Stimulated activated CD8-positive, alpha-beta memory T cell treated with anti-CD3 and anti-CD28 coated beads, Interleukin-7, amount 100 ng/mL, for 24 hours (primary cell): Measurements from ENCODE around the gene NRAP.

ENCODE experiments used
- DNase-seq: peaks from one replicate; pipeline ENCODE4 v3.0.0-alpha.2; 2020; ENCODE audit warnings: low read depth

The NRAP gene

GRCh38 chr10:113605268-113605978, 58.4 kb downstream of the NRAP start:
- no peak for DNase-seq

DNA sequence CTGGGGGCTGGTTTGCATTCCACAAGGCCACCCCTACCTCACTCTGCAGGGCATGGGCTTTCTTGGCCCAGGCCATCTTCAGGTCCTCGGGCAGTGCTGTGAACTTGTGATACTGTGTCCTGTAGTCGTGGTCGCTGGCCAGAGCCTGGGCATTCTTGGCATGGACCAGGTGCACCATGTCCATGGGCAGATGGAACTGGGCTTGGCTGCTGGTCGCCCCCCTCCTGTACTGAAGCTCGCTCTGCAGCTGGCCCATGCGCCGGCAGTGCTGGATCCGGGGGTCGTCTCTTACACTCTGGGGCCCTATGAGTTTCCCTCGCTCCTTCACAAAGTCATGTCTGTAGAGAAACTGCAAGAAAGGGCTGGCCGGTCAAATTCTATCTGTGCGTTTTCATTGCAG, 59.3 kb downstream of the NRAP start:
- no peak for DNase-seq

- DNase-seq: no peak
Observed at GRCh38 chr10:113603057-113603777, 60.6 kb downstream of the NRAP start.

DNA sequence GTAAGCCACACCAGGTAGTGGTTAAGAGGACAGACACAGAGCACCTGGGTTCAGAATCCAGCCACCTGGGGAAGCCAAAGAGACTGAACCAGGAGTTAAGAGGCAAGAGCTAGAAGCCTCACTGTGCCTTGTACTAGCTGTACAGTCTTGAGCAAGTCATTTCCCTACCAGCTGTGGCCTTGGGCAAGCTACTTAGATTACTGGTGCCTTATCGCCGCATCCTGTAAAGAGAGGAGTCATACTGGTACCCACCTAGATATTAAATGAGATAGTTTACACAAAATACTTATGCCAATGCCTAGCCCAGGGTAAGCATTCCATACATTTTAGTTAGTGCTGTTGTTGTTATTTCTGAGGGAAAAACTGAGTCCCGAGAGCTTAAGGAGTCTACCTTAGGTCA, 63.3 kb downstream of the NRAP start:
- DNase-seq: no peak

- no peak for DNase-seq
Observed at GRCh38 chr10:113594652-113595051, 69.2 kb downstream of the NRAP start.

DNA sequence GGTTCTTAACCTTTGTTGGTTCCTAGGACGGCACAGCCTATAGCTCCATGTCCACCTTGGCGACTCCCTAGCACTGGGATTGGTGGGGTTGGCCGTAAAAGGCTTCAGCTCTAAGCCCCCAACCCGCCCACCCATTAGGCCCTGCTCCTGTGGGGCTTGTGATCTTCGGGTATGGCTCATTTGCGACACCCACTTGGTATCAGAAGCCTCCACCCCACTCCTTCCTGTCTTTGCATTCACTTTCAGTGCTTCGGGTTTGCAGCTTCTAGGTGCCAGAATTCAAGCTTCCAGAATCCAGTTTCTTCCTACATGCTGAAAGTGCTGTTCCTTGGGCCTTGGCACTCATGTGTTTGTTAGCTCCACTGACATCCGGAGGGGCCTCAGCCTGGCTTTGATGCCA, 71.5 kb downstream of the NRAP start:
- no peak for DNase-seq

- DNase-seq: no peak
Observed at GRCh38 chr10:113590581-113590980, 73.3 kb downstream of the NRAP start.

GRCh38 chr10:113589201-113589770, 74.6 kb downstream of the NRAP start:
- no peak for DNase-seq

- DNase-seq: no peak
Observed at GRCh38 chr10:113585949-113586348, 77.9 kb downstream of the NRAP start.

DNA sequence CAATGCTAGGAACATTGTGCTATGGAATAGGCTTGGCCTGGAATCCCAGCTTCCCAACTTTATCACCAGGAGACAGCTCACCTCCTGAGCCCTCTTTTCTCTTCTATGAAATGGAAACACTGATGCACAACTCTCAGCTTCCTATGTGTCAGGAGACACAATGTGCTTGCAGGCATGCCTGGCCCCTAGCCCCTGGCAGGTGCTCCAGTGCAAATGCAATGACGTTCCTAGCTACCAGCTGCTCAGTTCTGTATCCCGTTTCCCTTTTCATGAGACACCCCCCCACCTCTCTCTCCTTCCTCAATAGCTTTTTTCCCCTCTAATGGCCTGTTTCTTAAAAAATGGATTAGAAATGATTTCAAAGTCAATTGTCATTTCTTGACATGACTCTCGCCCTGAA, 80.3 kb downstream of the NRAP start:
- no peak for DNase-seq

DNA sequence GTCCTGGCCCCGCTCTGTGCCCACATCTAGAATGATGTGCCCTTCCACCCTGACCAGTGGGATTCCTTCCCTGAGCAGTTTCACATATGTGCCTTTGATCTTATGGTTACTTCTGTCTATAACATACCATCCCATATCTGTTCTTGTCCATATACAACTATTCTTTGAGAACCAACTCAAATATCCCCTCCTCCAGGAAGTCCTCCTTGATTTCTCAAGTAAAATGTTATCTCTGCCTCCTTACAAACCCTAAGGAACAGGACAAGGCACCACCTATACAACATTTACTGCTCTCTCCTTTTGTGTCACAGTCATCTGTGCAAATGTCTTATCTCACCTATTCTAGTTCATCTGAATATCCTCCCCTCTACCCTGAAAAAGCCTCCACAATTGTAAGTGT, 82.7 kb downstream of the NRAP start:
- no peak for DNase-seq

DNA sequence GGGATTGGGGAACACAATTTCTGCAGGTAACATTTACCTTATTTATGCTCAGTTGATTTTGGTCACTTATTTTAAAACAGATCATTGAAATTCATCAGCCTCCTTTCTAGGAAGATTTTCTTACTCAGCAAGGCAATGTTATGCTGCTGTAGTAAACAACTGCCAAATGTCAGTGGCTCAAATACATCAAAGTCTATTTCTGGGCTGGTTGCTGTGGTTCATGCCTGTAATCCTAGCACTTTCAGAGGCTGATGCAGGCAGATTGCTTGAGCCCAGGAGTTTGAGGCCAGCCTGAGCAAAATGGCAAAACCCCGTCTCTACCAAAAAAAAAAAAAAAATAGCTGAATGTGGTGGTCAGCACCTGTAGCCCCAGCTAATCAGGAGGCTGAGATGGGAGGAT, 85.1 kb downstream of the NRAP start:
- no peak for DNase-seq

DNA sequence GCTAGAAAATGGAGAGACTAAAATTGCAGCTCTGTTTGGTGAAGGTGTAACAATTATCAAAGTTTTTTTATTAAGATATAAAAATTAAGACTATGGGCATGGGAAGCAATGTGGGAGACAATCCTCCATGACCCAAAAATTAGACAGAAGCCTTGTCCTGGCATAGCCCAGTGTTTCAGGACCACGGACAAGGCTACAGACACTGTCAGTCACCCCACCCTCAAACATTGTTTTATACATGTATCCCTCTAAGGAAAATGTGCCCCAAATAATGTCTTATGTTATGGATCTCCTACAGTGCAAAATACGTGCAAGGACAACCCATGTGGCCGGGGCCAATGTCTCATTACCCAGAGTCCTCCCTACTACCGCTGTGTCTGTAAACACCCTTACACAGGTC, 87.0 kb downstream of the NRAP start:
- DNase-seq: no peak

DNA sequence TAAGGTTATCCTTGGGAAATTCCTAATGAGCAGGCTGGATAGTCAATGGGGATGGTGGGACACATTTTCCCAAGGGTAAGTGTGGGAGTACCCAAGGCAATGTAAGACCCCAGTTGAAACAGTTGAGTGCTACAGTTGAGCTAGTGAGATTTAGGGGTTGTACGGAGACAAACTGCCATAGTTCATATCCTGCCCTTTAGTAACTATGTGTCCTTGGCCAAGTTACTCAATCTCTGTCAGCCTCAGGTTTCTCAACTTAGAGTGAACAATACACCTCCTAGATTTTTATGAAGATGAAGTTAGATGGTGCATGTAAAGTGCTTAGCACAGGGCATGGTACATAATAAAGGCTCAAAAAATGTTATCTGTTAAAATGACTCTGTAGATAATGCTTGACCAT, 90.5 kb downstream of the NRAP start:
- no peak for DNase-seq

GRCh38 chr10:113572520-113573290, 91.1 kb downstream of the NRAP start:
- DNase-seq: no peak

DNA sequence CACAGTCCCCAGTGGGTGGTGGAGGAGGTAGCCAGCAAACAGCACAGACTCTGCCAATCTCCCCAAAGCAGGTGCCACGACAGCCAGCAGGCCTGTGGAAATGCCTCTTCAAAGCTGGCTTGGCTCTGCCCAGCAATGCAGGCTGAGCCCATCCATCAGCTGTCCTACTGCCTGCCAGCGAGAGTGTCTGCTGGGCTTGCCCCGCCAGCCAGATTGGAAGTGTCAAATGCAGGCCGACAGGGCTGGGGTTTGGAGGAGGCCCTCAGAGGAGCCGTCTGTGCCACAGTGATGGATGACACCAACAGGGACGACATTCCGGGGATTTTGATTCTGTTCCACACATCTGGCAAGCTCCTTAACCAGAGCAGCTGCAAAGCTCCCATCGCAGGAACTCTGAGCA, 94.3 kb downstream of the NRAP start:
- DNase-seq: no peak

GRCh38 chr10:113566888-113567287, 97.0 kb downstream of the NRAP start:
- DNase-seq: no peak

DNA sequence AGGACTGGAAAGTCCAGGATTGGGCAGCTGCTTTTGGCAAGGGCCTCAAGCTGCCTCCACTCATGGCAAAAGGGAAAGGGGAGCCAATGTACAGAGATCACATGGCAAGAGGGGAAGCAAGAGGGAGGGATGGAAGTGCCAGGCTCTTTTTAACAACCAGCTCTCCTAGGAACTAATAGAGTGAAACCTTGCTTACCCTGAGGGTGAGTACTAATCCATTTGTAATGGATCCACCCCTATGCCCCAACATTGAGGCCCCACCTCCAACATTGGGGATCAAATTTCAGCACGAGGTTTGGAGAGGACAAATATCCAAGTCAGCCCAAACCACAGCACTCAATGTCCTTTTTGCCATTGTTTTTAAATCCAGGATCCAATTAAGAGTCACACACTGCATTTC, 98.5 kb downstream of the NRAP start:
- no peak for DNase-seq

DNA sequence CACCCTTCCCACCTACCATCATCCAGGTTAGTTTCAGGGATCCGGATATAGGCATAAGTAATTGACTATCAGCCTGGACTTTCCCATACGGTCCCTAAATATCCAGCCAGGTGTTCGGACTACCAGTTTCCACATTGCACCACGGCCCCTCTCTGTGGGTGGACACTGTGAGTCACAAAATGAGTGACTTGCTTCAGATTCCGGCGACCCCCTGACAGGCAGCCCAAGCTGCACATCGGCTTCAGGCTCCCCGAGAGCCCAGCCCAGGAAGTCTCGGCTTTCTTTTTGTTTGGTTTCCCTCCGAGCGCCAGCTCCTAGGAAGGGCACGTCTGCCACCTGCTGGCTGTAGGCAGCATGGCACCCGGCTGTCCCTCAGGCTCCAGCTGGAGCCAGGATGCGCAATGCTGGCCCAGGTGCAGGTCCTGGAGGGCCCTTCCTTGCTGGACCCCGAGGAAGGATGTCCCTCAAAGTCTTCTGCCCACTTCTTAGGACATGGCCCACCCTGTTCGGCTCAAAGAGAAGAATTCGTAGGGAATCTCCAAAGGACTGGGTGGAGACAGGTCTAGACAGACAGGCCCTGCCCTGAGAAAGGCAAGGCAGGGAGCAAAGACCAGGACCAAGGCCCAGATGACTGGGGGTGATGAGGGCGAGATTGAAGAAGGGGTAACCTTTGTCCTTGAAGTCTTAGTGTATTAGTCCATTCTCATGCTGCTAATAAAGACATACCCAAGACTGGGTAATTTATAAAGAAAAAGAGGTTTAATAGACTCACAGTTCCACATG, 100.3 kb downstream of the NRAP start:
- DNase-seq: peak; percentile 40

DNA sequence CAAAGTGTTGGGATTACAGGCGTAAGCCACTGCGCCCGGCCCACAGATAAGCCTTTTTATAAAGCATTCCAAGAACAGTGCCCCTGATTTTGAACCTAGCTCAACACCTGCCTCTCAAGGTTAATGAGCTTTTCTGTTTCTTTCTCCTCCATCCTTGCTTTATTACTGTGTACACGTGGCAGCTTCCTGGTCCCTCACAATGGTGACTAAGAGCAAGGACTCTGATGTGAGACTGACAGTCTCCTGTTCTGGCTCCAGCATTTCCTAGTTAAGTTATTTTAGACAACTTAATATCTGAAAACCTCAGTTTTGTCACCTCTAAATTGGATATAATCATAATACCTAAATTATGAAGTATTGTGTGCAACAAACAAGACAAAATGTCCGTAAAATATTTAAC, 101.1 kb downstream of the NRAP start:
- DNase-seq: no peak

GRCh38 chr10:113562069-113562468, 101.8 kb downstream of the NRAP start:
- DNase-seq: no peak

- DNase-seq: no peak
Observed at GRCh38 chr10:113561214-113561613, 102.6 kb downstream of the NRAP start.
